HepG2 (cell line): ENCODE results near the gene ZNF318. TPM values are rescaled to one million over a fixed set of nuclear protein-coding genes. Genes with fewer than 3 reads are reported as not detected.

Experiments used
- BHLHE40 ChIP-seq: IDR thresholded peaks from 2 replicates; pipeline ENCODE4 v1.6.1; 2011; ENCODE audit warnings: low read length, improper control_type of control experiment
- FOSL1 ChIP-seq: sonication (generic); formaldehyde crosslinking; IDR thresholded peaks from 2 replicates; pipeline ENCODE4 v1.9.0; 2021; ENCODE audit warnings: missing genetic modification reagents, borderline replicate concordance
- KAT7 ChIP-seq: IDR thresholded peaks from 2 replicates; pipeline ENCODE4 v1.6.1; 2018; ENCODE audit warnings: borderline replicate concordance, missing compliant biosample characterization
- MED13 ChIP-seq: sonication (generic); formaldehyde crosslinking; IDR thresholded peaks from 2 replicates; pipeline ENCODE4 v1.5.0; 2020; ENCODE audit warnings: missing genetic modification reagents
- NFE2L1 ChIP-seq: sonication (generic); formaldehyde crosslinking; IDR thresholded peaks from 2 replicates; pipeline ENCODE4 v1.4.0; 2020; ENCODE audit warnings: missing genetic modification reagents, mild to moderate bottlenecking, borderline replicate concordance
- PITX1 ChIP-seq: sonication (generic); formaldehyde crosslinking; IDR thresholded peaks from 2 replicates; pipeline ENCODE4 v1.5.1; 2020; ENCODE audit warnings: mild to moderate bottlenecking, missing genetic modification reagents
- RFX5 ChIP-seq: IDR thresholded peaks from 2 replicates; pipeline ENCODE4 v1.6.1; 2011; ENCODE audit warnings: low read depth, low read length, improper control_type of control experiment
- TEAD2 ChIP-seq: sonication (generic); formaldehyde crosslinking; IDR thresholded peaks from 2 replicates; pipeline ENCODE4 v1.9.0; 2021; ENCODE audit warnings: missing genetic modification reagents
- TEAD3 ChIP-seq: optimal IDR thresholded peaks from 2 replicates; pipeline ENCODE3; 2016; ENCODE audit warnings: borderline replicate concordance
- ZFP36L1 ChIP-seq: sonication (generic); formaldehyde crosslinking; IDR thresholded peaks from 2 replicates; pipeline ENCODE4 v1.8.0; 2022; ENCODE audit warnings: mild to moderate bottlenecking, missing genetic modification reagents, moderate library complexity
- ZNF431 ChIP-seq: sonication (generic); formaldehyde crosslinking; IDR thresholded peaks from 2 replicates; pipeline ENCODE4 v1.9.0; 2022; ENCODE audit warnings: missing genetic modification reagents, low read depth, mild to moderate bottlenecking, borderline replicate concordance
- ZNF468 ChIP-seq: sonication (generic); formaldehyde crosslinking; IDR thresholded peaks from 2 replicates; pipeline ENCODE4 v1.8.0; 2022; ENCODE audit warnings: mild to moderate bottlenecking, moderate library complexity, missing genetic modification reagents
- polyA plus RNA-seq, 8 experiments: library from polyadenylated mRNA; depleted of rRNA in 3 of 8; stranded (reverse) in 7 of 8; unstranded in 1 of 8; fragments of >200 nt; fragmentation: Illumina TruSeq in 4 of 8; extraction: Trizol in 4 of 8; gene quantifications; 2 replicates each; pipeline versions ENCODE4 v1.2.1 to v1.2.3, GENCODE V29; 2011 to 2016; ENCODE audit warnings: low read depth in 4 of 8, missing spikeins in 1 of 8, mixed read lengths in 1 of 8; ENCODE audit not compliant: insufficient read depth in 1 of 8
- total RNA-seq, 5 experiments: library from RNA; depleted of rRNA; stranded (reverse); fragments of >200 nt; fragmentation: Illumina TruSeq; extraction: Trizol; gene quantifications; 2 replicates each; pipeline ENCODE4 v1.2.3, GENCODE V29; 2016; ENCODE audit warnings: low read depth in 1 of 5
- TF ChIP-seq, protein P1 (sequence below): sonication (generic); formaldehyde crosslinking; IDR thresholded peaks from 2 replicates; pipeline ENCODE4 v1.4.0; 2020; ENCODE audit warnings: missing genetic modification reagents
- TF ChIP-seq, protein P2 (sequence below): sonication (generic); formaldehyde crosslinking; IDR thresholded peaks from 2 replicates; pipeline ENCODE4 v1.9.0; 2021; ENCODE audit warnings: missing genetic modification reagents, mild to moderate bottlenecking, borderline replicate concordance
- TF ChIP-seq, protein P3 (sequence below): sonication (generic); formaldehyde crosslinking; IDR thresholded peaks from 2 replicates; pipeline ENCODE4 v1.4.0; 2020; ENCODE audit warnings: missing genetic modification reagents, mild to moderate bottlenecking, borderline replicate concordance
- TF ChIP-seq, protein P4 (sequence below): sonication (generic); formaldehyde crosslinking; IDR thresholded peaks from 2 replicates; pipeline ENCODE4 v1.8.0; 2022; ENCODE audit warnings: low read depth, missing genetic modification reagents
- TF ChIP-seq, protein P5 (sequence below): sonication (generic); formaldehyde crosslinking; IDR thresholded peaks from 2 replicates; pipeline ENCODE4 v1.8.0; 2022; ENCODE audit warnings: mild to moderate bottlenecking, missing genetic modification reagents; ENCODE audit not compliant: insufficient replicate concordance

Gene ZNF318
- total and polyA plus RNA-seq, 2 of the 13 experiments (the other 11 are each of a cell fraction or from before 2014, with no cell fraction given): 13.0 to 14.5 TPM

DNA sequence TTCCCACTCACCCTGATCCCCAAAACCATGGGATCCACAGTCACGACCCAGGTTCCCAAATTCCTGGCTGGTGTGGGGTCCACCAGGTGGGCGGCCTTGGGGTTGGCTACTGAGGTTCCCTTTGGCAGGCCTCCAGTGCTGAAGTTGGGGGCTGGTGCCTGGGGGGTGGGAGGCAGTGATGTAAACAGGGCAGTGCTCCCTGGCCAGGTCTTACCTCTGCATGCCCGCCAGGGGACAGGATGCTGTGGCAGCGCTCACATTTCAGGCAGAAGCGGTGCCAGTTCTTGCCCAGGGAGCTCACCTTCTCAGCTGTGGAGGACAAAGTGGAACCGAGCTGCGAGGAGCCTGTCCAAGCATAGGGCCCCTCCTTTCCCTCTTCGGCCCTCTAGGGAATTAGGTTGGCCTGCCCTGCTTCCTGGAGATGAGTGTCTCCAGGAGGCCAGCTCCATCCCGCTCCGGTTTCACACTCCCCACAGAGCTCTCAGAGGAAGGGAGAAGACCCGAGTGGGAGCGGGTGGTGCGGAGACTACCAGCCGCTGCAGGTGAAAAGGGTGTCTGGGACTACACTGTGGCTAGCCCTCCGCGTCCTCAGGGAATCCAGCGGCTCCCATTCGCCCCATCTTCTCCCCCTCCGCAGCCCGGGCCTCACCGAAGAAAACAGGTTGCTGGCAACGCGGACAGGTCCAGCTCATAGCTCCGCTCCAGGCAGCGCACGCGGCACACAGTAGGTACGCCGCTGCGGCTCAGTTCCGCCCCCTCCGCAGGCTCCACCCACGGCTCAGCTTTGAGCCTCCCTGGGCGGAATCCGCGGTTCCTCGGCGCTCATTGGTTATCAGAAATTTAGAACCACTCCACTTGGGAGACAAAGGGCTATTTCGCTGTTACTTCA, 61.1 kb downstream of the ZNF318 start, which contains the start of gene CRIP3 (continued):
- TF ChIP-seq FOSL1 (CRISPR knock-in tag) (no peak), TEAD2 (CRISPR knock-in tag) (no peak), TEAD3 (CRISPR knock-in tag) (peak; percentile 52), ZFP36L1 (CRISPR knock-in tag) (no peak), BHLHE40 (0 out of 2 replicates have a peak, but pooled peaks have one; percentile 17), PITX1 (CRISPR knock-in tag) (no peak), NFE2L1 (CRISPR knock-in tag) (no peak), ZNF468 (CRISPR knock-in tag) (no peak), ZNF431 (CRISPR knock-in tag) (no peak), RFX5 (no peak), MED13 (CRISPR knock-in tag) (no peak), KAT7 (CRISPR knock-in tag) (peak; percentile 67; the same call in 1 of the 2 replicates)
- TF ChIP-seq, protein P1, sequence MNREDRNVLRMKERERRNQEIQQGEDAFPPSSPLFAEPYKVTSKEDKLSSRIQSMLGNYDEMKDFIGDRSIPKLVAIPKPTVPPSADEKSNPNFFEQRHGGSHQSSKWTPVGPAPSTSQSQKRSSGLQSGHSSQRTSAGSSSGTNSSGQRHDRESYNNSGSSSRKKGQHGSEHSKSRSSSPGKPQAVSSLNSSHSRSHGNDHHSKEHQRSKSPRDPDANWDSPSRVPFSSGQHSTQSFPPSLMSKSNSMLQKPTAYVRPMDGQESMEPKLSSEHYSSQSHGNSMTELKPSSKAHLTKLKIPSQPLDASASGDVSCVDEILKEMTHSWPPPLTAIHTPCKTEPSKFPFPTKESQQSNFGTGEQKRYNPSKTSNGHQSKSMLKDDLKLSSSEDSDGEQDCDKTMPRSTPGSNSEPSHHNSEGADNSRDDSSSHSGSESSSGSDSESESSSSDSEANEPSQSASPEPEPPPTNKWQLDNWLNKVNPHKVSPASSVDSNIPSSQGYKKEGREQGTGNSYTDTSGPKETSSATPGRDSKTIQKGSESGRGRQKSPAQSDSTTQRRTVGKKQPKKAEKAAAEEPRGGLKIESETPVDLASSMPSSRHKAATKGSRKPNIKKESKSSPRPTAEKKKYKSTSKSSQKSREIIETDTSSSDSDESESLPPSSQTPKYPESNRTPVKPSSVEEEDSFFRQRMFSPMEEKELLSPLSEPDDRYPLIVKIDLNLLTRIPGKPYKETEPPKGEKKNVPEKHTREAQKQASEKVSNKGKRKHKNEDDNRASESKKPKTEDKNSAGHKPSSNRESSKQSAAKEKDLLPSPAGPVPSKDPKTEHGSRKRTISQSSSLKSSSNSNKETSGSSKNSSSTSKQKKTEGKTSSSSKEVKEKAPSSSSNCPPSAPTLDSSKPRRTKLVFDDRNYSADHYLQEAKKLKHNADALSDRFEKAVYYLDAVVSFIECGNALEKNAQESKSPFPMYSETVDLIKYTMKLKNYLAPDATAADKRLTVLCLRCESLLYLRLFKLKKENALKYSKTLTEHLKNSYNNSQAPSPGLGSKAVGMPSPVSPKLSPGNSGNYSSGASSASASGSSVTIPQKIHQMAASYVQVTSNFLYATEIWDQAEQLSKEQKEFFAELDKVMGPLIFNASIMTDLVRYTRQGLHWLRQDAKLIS (CRISPR knock-in tag): no peak
- TF ChIP-seq, protein P2, sequence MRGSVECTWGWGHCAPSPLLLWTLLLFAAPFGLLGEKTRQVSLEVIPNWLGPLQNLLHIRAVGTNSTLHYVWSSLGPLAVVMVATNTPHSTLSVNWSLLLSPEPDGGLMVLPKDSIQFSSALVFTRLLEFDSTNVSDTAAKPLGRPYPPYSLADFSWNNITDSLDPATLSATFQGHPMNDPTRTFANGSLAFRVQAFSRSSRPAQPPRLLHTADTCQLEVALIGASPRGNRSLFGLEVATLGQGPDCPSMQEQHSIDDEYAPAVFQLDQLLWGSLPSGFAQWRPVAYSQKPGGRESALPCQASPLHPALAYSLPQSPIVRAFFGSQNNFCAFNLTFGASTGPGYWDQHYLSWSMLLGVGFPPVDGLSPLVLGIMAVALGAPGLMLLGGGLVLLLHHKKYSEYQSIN (CRISPR knock-in tag): no peak
- TF ChIP-seq, protein P3, sequence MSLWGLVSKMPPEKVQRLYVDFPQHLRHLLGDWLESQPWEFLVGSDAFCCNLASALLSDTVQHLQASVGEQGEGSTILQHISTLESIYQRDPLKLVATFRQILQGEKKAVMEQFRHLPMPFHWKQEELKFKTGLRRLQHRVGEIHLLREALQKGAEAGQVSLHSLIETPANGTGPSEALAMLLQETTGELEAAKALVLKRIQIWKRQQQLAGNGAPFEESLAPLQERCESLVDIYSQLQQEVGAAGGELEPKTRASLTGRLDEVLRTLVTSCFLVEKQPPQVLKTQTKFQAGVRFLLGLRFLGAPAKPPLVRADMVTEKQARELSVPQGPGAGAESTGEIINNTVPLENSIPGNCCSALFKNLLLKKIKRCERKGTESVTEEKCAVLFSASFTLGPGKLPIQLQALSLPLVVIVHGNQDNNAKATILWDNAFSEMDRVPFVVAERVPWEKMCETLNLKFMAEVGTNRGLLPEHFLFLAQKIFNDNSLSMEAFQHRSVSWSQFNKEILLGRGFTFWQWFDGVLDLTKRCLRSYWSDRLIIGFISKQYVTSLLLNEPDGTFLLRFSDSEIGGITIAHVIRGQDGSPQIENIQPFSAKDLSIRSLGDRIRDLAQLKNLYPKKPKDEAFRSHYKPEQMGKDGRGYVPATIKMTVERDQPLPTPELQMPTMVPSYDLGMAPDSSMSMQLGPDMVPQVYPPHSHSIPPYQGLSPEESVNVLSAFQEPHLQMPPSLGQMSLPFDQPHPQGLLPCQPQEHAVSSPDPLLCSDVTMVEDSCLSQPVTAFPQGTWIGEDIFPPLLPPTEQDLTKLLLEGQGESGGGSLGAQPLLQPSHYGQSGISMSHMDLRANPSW (CRISPR knock-in tag): no peak
- TF ChIP-seq, protein P4, sequence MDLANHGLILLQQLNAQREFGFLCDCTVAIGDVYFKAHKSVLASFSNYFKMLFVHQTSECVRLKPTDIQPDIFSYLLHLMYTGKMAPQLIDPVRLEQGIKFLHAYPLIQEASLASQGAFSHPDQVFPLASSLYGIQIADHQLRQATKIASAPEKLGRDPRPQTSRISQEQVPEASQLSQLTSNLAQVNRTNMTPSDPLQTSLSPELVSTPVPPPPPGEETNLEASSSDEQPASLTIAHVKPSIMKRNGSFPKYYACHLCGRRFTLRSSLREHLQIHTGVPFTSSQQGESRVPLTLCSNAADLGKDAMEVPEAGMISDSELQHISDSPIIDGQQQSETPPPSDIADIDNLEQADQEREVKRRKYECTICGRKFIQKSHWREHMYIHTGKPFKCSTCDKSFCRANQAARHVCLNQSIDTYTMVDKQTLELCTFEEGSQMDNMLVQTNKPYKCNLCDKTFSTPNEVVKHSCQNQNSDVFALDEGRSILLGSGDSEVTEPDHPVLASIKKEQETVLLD (CRISPR knock-in tag): no peak
- TF ChIP-seq, protein P5, sequence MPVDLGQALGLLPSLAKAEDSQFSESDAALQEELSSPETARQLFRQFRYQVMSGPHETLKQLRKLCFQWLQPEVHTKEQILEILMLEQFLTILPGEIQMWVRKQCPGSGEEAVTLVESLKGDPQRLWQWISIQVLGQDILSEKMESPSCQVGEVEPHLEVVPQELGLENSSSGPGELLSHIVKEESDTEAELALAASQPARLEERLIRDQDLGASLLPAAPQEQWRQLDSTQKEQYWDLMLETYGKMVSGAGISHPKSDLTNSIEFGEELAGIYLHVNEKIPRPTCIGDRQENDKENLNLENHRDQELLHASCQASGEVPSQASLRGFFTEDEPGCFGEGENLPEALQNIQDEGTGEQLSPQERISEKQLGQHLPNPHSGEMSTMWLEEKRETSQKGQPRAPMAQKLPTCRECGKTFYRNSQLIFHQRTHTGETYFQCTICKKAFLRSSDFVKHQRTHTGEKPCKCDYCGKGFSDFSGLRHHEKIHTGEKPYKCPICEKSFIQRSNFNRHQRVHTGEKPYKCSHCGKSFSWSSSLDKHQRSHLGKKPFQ (CRISPR knock-in tag): no peak
